NCI-H1092 treated with DMSO at 0.1 percent for 48 hours (cell line): ENCODE measurements around the gene OSMR.
A peak's percentile ranks its signal among the peaks of the same experiment; 100 is the strongest.

ENCODE experiments used
- DNase-seq: peaks from one replicate; lab custom pipeline; 2025; lab: John Stamatoyannopoulos, UW

The OSMR gene

GRCh38 chr5:38845526-38846378 is at the start of gene OSMR:
Gene OSMR (plus strand): TSS chr5:38846012. CDS start chr5:38869045, 23,033 bp downstream.
- no peak for DNase-seq

DNA sequence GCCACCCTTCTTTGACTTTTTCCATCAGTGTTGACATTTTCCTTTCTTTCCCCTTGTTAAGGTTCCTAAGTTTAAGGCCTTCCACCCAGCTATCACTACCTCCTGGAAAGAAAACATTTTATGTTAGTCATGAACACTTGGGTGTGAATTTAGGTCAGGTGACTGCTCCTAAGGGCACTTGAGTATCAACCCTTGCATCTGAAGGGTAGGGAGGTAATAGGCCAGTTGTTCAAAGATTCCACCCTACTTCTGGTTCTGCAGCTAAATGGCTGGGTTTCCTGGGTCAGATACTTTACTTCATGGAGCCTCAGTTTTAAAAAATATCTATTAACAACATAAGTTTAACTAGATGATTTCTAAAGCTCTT is 49.1 kb upstream of the OSMR start:
- no peak for DNase-seq

GRCh38 chr5:38797838-38798237 is 48.0 kb upstream of the OSMR start:
- DNase-seq, result no peak

- DNase-seq, result no peak
Observed at GRCh38 chr5:38799556-38800377, 46.0 kb upstream of the OSMR start.

DNA sequence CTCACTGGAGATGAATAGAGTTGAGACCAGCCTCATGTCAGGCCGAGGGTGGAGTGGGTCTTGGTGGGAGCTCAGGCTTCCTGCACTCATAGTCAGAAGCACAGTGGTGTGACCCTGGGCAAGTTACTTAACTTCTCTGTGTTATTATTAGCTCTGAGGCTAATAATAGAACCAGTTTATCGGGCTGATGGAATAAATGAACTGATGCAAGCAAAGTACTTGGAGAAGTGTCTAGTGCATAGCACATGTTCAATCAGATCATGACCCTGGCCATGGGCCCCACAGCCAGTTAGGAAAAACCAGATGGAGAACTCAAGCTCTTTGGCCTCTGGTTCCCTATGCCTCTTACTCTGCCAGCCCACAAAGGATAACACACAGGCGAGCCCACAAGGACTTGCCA is 45.3 kb upstream of the OSMR start:
- no peak for DNase-seq

DNA sequence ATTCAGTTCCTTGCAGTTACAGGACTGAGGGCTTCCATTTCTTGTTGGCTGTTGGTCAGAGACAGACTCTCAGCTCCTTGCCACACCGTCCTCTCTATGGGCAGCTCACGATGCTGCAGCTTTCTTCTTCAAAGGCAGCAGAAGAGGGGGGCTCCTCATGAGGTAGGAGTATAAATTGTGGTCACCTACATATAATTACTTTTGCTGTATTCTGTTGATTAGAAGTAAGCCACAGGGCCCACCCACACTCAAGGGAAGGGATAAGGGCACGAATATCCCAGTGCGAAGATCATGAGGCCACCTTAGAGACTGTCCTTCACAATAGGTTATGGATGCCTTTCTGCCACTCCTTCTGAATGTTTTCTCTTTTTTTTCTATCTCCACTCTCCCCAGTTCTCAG is 43.7 kb upstream of the OSMR start:
- no peak for DNase-seq

DNA sequence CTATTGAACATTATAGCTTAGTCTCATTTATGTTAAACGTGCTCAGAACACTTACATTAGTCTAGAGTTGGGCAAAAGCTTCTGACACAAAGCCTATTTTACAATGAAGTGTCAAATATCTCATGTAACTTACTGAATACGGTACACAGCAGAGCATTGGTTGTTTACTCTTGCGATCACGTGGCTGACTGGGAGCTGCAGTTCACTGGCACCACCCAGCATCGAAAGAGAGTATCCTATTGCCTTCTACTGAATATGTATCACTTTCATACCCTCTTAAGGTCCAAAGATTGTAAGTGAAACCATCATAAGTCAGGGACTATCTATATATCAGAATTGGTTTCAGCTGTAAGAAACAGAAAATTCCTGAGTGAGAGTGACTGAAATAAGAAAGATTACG is 42.6 kb upstream of the OSMR start:
- DNase-seq, result no peak

GRCh38 chr5:38806775-38807258 is 39.0 kb upstream of the OSMR start:
- no peak for DNase-seq

DNA sequence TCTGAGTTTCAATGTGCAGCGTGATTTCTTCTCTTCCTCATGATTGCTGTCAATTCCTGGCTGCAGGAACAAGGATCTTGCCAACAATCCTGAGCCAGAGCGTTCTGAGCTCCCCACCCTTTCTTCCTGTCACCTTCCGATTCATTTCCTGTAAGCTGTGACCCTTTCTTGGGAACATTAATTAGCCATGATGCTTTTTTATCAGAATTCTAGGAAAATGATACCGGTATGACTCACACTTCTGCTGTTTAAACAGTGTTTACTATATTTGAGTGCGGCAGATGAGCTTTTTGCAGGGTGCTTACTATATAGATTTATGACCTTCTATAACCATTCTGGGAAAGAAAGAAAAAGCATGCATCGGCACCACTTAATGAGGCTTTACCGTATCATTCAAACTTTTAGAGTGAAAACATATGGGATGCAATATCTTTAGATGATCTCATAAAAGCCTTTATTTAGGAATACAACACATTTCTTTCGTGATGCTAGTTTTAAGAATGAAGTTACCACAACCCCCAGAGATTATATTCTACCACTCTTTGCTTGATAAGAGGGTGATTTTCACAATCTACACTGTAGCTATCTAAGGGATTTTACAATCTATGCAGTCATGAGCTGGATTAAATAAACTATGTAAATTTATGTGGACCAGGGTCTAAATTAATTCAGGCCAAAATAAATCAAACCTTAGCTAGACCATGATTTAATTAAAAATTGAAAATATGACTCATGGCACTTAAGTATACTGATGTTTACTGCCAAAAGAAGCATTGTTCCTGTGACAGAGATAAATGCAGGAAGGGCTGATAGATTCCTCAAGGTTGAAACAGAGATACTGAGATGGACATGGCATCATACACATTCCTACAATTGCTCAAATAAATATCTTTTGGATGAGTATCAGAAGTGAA is 38.0 kb upstream of the OSMR start:
- DNase-seq, result no peak

- DNase-seq, result no peak
Observed at GRCh38 chr5:38808666-38809343, 37.0 kb upstream of the OSMR start.

GRCh38 chr5:38809388-38810359 is 36.1 kb upstream of the OSMR start:
- peak; percentile 67 for DNase-seq

DNA sequence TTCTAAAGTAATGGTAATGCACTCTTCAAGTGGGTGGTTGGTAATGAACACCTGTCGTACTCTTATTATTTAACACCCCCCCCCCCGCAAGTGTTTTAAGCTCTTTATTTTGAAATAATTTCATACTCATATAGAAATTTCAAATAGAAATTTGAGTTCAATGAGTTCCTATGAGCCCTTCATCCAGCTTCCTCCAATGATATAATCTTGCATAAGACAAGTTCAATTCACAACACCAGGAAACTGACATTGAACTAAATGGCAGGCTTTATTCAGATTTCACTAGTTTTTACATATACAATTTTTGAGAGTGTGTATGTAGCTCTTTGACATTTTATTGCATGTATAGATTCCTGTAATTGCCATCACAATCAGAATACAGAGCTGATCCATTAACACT is 30.9 kb upstream of the OSMR start:
- no peak for DNase-seq

GRCh38 chr5:38816083-38817030 is 29.5 kb upstream of the OSMR start:
- no peak for DNase-seq

GRCh38 chr5:38821679-38822078 is 24.1 kb upstream of the OSMR start:
- DNase-seq, result no peak

GRCh38 chr5:38823503-38823902 is 22.3 kb upstream of the OSMR start:
- DNase-seq, result no peak

DNA sequence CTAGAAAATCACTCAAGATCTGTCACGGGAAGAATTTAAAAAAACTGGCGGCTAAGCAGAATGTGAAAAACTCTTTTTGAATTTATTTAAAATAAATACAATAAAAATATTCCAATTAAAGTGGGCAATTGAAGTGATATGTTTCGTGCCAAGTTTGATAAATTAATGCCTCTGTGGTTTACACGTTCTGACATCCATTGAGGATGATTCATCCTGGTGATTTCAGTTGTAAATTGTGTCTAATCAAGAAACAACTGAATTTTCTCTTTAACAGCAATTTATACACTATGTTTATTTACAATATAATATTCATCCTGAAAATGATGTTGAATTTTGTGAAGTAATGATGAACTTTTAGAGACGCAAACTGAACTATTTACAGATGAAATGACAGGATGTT is 21.0 kb upstream of the OSMR start:
- no peak for DNase-seq

DNA sequence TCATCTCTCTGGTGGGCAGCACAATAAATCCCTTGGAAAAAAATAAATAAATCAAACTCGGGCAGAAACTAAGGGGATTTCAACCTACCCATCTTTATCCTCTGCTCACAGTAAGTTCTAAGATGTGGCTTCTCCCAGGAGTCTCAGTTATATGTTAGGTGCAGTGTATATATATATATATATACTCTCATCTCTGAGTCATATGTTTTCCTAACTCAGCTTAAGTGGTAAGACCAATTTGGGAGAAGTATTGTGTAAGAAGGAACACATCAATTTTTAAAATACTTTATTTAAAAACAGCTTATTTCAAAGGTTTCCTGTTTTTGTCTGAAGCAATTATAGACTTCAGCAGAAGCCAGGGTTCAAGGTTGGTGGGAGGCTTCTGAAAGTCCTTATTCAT is 20.3 kb upstream of the OSMR start:
- no peak for DNase-seq

DNA sequence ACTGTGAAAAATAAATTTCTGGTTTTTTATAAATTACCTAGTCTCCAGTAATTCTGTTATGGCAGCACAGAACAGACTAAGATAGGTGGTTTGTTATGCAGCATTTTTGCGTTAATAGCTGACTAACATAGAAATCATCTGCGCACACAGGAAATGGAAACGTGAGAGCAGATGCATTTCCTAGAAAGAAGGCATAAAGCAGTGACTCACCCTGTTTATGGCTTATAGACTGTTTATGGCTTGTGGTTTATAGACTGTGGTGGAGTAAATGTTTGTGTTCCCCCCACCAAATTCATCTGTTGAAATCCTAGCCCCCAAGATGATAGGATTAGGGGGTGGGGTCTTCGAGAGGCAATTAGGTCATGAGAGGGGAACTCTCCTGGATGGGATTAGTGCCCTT is 18.3 kb upstream of the OSMR start:
- DNase-seq, result no peak

GRCh38 chr5:38830521-38831051 is 15.2 kb upstream of the OSMR start:
- DNase-seq, result no peak
